Measurements from ENCODE around the gene BSCL2.
"Not testable (repeated sequence)": the region's sequence is repeated elsewhere in the genome, so short reads cannot be mapped to it uniquely, and the experiment has no call there.

The BSCL2 gene

GRCh38 chr11:62687508-62688396 lies 19.5 kb downstream of the BSCL2 start:
- DNase-seq (ENCODE audit: low read depth), result no peak

DNA sequence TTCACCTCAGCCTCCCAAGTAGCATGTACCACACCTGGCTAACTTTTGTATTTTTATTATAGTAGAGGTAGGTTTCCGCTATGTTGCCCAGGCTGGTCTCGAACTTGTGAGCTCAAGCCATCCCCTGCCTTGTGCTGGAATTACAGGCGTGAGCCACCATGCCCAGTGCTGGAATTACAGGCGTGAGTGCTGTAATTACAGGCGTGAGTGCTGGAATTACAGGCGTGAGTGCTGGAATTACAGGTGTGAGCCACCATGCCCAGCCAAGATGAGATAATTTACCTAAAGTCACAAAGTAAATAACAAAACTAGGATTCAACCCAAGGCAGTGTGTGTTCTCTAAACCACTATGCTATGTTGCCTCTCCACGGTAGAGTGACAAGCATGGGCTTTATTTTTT lies 24.7 kb downstream of the BSCL2 start:
- no peak for DNase-seq (ENCODE audit: low read depth)

DNA sequence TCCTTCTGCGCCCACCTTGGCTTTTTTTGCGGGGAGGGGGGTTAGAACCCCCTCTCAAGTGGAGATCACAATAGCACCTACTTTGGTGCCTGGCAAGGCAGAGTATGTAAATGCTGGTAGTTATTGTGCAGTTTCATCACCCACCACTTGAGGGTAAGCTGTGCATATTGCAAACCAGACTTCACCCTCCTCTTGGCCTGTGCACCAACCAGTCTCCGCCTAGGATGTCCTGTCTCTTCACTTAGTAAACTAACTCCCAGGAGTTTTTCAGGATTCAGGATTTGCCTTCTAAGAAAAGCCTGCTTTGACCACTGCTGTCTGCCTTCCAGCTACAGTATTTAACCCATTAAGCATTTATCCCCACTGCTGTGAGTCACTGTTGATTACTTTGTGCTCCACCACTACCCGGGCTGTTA lies 26.4 kb downstream of the BSCL2 start:
- no peak for DNase-seq (ENCODE audit: low read depth)

DNA sequence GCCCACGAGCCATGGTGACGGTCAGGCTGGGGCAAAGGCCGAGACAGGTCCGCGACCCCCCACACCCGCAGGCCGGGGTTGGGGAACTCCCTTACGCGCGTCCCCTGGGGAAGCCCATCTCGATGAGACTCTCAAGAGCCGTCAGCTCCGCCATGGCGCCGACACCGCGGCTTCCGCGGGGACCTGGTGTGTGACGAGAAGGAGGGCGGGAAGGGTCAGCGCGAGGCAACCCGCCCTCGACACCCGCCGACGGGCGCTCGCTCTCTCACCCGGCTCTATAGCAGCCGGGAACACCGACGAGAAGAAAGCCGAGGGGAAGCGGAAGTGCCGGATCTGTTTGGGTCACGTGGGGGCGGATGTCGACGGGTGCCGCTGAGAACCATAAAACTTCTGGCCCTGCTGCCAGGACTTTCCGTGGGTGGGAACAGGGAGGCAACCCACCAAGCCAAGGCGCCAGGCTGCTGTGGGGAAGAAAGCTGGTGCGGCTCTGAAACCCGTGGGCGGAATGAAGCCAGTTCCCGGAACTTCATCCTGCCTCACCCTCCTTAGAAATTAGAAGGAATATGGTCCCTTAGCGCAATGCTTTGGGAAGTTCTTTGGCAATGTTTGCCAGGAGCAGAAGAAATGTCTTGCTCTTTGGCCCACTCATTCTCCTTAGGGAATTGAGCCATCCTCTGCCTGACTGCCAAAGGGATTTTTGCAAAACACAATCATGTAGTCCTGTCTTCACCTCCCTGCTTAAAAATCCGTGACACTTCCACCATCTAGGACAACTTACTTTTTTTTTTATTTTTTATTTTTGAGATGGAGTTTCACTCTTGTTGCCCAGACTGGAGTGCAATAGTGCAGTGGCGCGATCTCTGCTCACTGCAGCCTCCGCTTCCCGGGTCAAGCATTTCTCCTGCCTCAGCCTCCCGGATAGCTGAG lies 28.2 kb downstream of the BSCL2 start, which contains the start of gene UBXN1:
UBXN1 (minus strand) TSS at position 304 of the 927 bp plus-strand sequence; CDS start at position 154, 150 bp downstream.
- DNase-seq (ENCODE audit: low read depth), result peak; percentile 74

- no peak for DNase-seq (ENCODE audit: low read depth)
These were observed 28.8 kb downstream of the BSCL2 start for GRCh38 chr11:62678433-62678769.

- no peak for DNase-seq (ENCODE audit: low read depth)
These were observed 29.5 kb downstream of the BSCL2 start for GRCh38 chr11:62677714-62678113.

DNA sequence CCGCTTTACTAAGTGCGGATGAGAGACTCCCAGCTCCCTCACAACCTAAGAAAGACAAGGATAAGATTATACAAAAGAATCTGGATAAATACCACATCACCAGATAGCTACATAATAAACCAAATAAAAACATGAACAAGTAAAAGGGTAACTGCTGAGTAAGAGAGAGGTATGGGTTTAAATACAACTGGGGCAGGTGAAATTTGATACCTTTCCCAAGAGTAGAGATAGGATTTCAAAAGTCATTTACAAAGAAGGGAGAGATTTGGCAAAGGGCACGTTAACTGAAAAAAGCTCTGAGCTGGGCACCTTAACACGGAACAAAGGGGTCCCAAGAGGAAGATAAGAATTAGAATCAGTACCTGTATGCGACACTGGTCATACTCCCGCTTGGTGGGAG lies 30.1 kb downstream of the BSCL2 start:
- no peak for DNase-seq (ENCODE audit: low read depth)

GRCh38 chr11:62676698-62677097 lies 30.5 kb downstream of the BSCL2 start:
- no peak for DNase-seq (ENCODE audit: low read depth)

DNA sequence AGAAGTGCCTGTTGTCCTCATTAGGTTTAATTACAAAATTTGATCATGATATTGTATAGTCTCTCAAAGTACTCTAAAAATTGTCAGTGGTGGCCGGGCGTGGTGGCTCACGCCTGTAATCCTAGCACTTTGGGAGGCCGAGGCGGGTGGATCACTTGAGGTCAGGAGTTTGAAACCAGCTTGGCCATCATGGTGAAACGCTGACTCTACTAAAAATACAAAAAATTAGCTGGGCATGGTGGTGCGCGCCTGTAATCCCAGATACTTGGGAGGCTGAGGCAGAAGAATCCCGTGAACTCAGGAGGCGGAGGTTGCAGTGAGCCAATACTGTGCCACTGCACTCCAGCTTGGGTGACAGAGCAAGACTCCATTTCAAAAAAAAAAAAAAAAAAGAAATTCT lies 31.8 kb downstream of the BSCL2 start:
- DNase-seq (ENCODE audit: low read depth), result not testable (repeated sequence)

- DNase-seq (ENCODE audit: low read depth), result no peak
These were observed 34.1 kb downstream of the BSCL2 start for GRCh38 chr11:62673196-62673525.

- DNase-seq (ENCODE audit: low read depth), result peak; percentile 57
These were observed 35.4 kb downstream of the BSCL2 start, which contains the start of the genes LBHD1 and UQCC3 for GRCh38 chr11:62671608-62672389. Gene LBHD1, minus strand, starts transcription at chr11:62672267. Its CDS starts 2,236 bp downstream, at chr11:62670031. Gene UQCC3, plus strand, starts transcription at chr11:62671673. Its CDS starts 73 bp downstream, at chr11:62671746.

DNA sequence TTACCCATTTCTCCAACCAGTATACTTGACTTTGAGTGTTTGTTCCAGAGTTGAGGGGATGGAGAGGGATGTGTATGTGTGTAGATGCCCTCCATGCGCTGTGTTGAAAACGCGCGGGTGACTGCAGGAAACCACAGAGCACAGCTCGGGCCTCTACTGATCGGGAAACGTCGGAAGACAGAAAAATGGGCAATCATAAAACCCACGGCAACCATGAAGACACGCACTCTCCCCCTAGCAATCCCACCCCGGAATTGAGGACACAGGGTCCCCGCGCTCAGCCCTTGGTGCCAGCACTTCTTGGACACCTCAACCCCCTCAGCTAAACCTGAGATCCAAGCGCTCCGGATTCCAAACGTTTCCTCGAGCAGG lies 36.0 kb downstream of the BSCL2 start:
- DNase-seq (ENCODE audit: low read depth), result no peak

DNA sequence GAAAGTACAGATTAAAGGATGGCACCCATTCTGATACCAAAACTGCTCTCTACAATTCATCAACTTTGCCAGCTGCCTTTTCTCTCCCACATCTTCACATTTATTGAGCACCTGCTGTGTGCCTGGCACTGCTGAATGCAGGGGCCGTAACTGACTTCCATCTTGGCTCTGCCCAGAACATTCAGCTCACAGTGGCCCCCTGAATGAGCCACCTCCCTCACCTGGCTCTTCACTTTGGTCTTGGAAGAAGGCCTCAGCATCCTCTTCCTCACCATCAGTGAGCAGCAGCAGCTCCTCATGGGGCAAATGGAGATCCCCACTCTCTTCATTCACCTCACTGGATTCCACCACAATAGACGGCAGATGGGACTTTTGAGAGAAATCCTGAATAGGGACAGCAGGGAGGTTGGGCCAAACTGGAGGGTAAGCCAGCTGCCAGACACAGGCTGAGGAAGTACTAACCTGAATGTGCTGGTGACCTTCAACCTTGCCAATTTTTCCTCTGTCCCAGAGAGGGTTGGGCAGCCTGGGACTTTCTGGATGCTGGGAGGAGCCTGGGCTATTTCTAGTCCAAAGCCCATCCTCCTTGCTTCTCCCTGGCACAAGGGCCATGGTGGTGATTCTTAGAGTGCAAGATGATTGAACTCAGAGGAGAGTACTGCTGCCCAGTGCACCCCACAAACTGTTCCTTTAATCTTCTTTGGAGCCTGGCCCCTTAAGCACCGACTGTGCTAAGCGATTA lies 37.6 kb downstream of the BSCL2 start:
- DNase-seq (ENCODE audit: low read depth), result no peak

GRCh38 chr11:62667460-62667859 lies 39.8 kb downstream of the BSCL2 start:
- no peak for DNase-seq (ENCODE audit: low read depth)

DNA sequence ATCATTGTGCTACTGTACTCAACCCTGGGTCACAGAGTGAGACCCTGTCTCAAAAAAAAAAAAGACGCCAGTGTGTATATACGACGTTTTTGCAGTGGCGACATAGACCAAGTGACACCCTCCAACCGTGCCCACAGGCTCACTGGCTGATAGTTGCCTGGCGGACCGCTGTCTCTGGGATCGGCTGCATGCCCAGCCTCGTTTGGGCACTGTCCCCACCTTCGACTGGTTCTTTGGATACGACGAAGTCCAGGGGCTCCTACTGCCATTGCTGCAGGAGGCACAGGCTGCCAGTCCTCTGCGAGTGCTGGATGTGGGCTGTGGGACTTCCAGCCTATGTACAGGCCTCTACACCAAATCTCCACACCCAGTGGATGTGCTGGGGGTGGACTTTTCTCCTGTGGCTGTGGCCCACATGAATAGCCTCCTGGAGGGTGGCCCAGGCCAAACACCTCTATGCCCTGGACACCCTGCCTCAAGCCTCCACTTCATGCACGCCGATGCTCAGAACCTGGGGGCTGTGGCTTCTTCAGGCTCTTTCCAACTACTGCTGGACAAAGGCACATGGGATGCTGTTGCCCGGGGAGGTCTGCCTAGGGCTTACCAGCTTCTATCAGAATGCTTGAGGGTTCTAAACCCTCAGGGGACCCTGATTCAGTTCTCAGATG lies 40.8 kb downstream of the BSCL2 start:
- DNase-seq (ENCODE audit: low read depth), result no peak

DNA sequence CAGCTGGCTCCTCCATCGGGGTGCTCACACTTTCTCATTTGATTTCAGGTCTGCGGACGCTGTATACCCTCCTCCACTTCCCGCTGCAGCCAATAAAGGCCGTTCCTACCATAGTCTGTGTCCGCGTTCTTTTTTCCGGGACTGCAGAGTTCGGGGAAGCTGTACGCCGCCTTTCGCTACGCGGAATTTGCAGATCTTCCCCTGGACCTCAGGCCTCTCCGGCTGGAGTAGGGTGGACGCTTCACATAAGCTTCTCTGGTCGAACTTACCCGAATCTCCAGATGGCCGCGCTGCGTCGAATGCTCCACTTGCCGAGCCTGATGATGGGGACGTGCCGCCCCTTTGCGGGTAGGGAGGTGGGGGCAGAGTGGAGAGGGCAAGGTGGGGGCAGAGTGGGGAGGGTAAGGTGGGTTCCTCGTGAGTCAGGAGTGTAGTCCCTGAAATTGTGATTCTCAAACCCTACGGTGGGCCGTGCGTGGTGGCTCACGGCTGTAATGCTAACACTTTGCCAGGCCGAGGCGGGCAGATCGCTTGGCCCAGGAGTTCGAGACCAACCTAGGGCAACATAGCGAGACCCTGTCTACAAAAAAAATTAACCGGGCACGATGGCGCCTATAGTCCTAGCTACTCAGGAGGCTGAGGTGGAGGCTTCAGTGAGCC lies 41.5 kb downstream of the BSCL2 start:
- peak; percentile 69 for DNase-seq (ENCODE audit: low read depth)

DNA sequence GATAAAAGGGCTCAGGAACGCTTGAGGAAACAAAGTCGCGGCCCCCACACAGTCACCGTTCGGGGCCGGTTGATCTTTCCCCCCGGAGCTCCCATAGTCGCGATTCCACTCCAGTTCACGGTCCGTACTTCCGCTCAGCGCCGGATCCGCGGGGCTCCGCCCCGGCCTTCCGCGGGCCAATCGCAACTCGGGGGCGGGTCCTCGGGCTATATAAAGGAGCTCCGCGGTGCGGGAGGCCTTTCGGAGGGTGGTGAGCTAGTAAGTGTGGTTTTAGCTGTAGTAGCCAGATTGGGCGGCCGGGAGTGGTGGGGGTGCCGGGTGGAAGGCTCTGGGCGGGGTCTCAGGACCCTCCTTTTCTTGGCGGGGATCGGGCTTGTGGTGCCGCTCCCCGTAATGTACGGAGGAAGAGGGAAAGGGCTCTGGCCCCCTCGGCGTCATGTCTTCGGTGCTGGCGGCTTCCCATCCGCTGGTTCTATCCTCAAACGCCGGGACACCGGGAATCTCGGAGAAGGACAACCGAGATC lies 42.1 kb downstream of the BSCL2 start, which contains the start of the genes C11orf98 and CSKMT:
C11orf98 (minus strand) TSS at position 136 of the 524 bp plus-strand sequence; CDS start at position 95, 41 bp downstream.
CSKMT (plus strand) TSS at position 238 of the 524 bp plus-strand sequence. CDS start 568 bp downstream, outside the sequence.
- DNase-seq (ENCODE audit: low read depth), result peak; percentile 93

GRCh38 chr11:62664405-62665074 lies 42.7 kb downstream of the BSCL2 start:
- DNase-seq (ENCODE audit: low read depth), result no peak

Measured in stimulated activated CD8-positive, alpha-beta memory T cell treated with anti-CD3 and anti-CD28 coated beads, Interleukin-12 subunit alpha, Interleukin-12 subunit beta, amount 100 ng/mL, for 4 hours (primary cell).